GM18858 (cell line): ENCODE data around the gene CHAF1A.
A peak's percentile ranks its signal among the peaks of the same experiment; 100 is the strongest.

Experiments
- ATAC-seq: cut with Tn5 transposase; IDR thresholded peaks from one replicate; pipeline ENCODE4 v1.9.1; 2021; ENCODE audit not compliant: unreplicated experiment

CHAF1A gene

GRCh38 chr19:4453232-4454179 is 51.1 kb downstream of the CHAF1A start:
- ATAC-seq: no peak

- no peak for ATAC-seq
Measured at GRCh38 chr19:4454747-4455718, 52.6 kb downstream of the CHAF1A start.

GRCh38 chr19:4455719-4456475 is 53.5 kb downstream of the CHAF1A start:
- ATAC-seq: no peak

- no peak for ATAC-seq
Measured at GRCh38 chr19:4456476-4456842, 54.0 kb downstream of the CHAF1A start.

GRCh38 chr19:4456843-4457653 is 54.6 kb downstream of the CHAF1A start:
- ATAC-seq: no peak

- peak; percentile 88 for ATAC-seq
Measured at GRCh38 chr19:4457654-4458395, 55.4 kb downstream of the CHAF1A start, which contains the start of gene UBXN6. UBXN6 (minus strand) TSS chr19:4457794; CDS start chr19:4457697, 97 bp downstream.

GRCh38 chr19:4464815-4465581 is 62.6 kb downstream of the CHAF1A start:
- no peak for ATAC-seq

- no peak for ATAC-seq
Measured at GRCh38 chr19:4467835-4468234, 65.4 kb downstream of the CHAF1A start.

GRCh38 chr19:4471403-4472173 is 69.1 kb downstream of the CHAF1A start:
- ATAC-seq: peak; percentile 88

GRCh38 chr19:4472174-4472974 is 69.9 kb downstream of the CHAF1A start, which contains the start of gene HDGFL2:
HDGFL2 (plus strand) TSS chr19:4472297; CDS start chr19:4472351, 54 bp downstream.
- no peak for ATAC-seq

GRCh38 chr19:4473011-4473762 is 70.7 kb downstream of the CHAF1A start:
- ATAC-seq: no peak

- ATAC-seq: no peak
Measured at GRCh38 chr19:4473763-4474513, 71.5 kb downstream of the CHAF1A start.

- ATAC-seq: no peak
Measured at GRCh38 chr19:4474514-4475022, 72.1 kb downstream of the CHAF1A start.

- no peak for ATAC-seq
Measured at GRCh38 chr19:4477034-4477801, 74.8 kb downstream of the CHAF1A start.
